ENCODE results near the gene DLX6. TPM values are rescaled to one million over a fixed set of nuclear protein-coding genes. Genes with fewer than 3 reads are reported as not detected.

The DLX6 gene
- total RNA-seq, 4 donors from 2014 or later: not detected

- ATAC-seq (no peak), DNase-seq (no peak)
- intact Hi-C loops (cut with DNase I; ENCODE audit: low total_unique reads) (no loop called here), in situ Hi-C loops (cut with MboI; ENCODE audit: low sequenced_read_pairs in 4 of 4) (no loop called here)
- TF ChIP-seq CTCF (IDR thresholded peaks at IDR 0.05 in 4 of 5, conservative IDR thresholded peaks at IDR 0.05 in 1 of 5) (no peak), POLR2A (IDR thresholded peaks at IDR 0.05) (no peak)
- Histone ChIP-seq H3K4me3 (no peak overlapping the region), H3K36me3 (no peaks in the 10 kb centered on the region), H3K27ac (no peak overlapping the region), H3K4me1 (no peaks in the 10 kb centered on the region), H3K27me3 (peaks cover 43 to 85% (median 79%) of the 10 kb centered on the region in 3 donors), H3K9me3 (no peaks in the 10 kb centered on the region)
These were observed 17.6 kb upstream of the DLX6 start for GRCh38 chr7:96987719-96988118.

GRCh38 chr7:96989241-96989858 is 16.0 kb upstream of the DLX6 start:
- ATAC-seq: no peak
- no peak overlapping the region for H3K27ac ChIP-seq
- intact Hi-C loops (cut with DNase I; ENCODE audit: low total_unique reads): no loop called here

GRCh38 chr7:96989859-96990317 is 15.5 kb upstream of the DLX6 start:
- in situ Hi-C loops (cut with MboI; ENCODE audit: low sequenced_read_pairs in 4 of 4): no loop called here
- no peaks in the 10 kb centered on the region for H3K36me3 ChIP-seq
- DNase-seq: no peak
- no peak for TF ChIP-seq CTCF (IDR thresholded peaks at IDR 0.05 in 4 of 5, conservative IDR thresholded peaks at IDR 0.05 in 1 of 5)
- TF ChIP-seq POLR2A (IDR thresholded peaks at IDR 0.05): no peak
- H3K9me3 ChIP-seq: no peaks in the 10 kb centered on the region
- intact Hi-C loops (cut with DNase I; ENCODE audit: low total_unique reads): no loop called here
- no peak for ATAC-seq
- no peak overlapping the region for H3K27ac ChIP-seq
- no peaks in the 10 kb centered on the region for H3K4me1 ChIP-seq
- no peak overlapping the region for H3K4me3 ChIP-seq
- peaks cover 63 to 98% (median 97%) of the 10 kb centered on the region in 3 donors for H3K27me3 ChIP-seq

More at GRCh38 chr7:96989241-96989858, 16.0 kb upstream of the DLX6 start:
- TF ChIP-seq POLR2A (IDR thresholded peaks at IDR 0.05) (no peak), CTCF (IDR thresholded peaks at IDR 0.05 in 4 of 5, conservative IDR thresholded peaks at IDR 0.05 in 1 of 5) (no peak)
- Histone ChIP-seq H3K4me1 (no peaks in the 10 kb centered on the region), H3K27me3 (peaks cover 59 to 97% (median 95%) of the 10 kb centered on the region in 3 donors), H3K36me3 (no peaks in the 10 kb centered on the region), H3K9me3 (no peaks in the 10 kb centered on the region), H3K4me3 (no peak overlapping the region)
- in situ Hi-C loops (cut with MboI; ENCODE audit: low sequenced_read_pairs in 4 of 4): no loop called here
- DNase-seq: no peak

- Histone ChIP-seq H3K27ac (no peak overlapping the region), H3K36me3 (no peaks in the 10 kb centered on the region), H3K4me1 (no peaks in the 10 kb centered on the region), H3K9me3 (no peaks in the 10 kb centered on the region), H3K4me3 (no peak overlapping the region), H3K27me3 (peaks cover 78 to 100% (median 95%) of the 10 kb centered on the region in 3 donors)
- no peak for TF ChIP-seq POLR2A (IDR thresholded peaks at IDR 0.05)
- no peak for TF ChIP-seq CTCF (IDR thresholded peaks at IDR 0.05 in 4 of 5, conservative IDR thresholded peaks at IDR 0.05 in 1 of 5)
- in situ Hi-C loops (cut with MboI; ENCODE audit: low sequenced_read_pairs in 4 of 4): no loop called here
- no peak for DNase-seq
- no peak for ATAC-seq
- intact Hi-C loops (cut with DNase I; ENCODE audit: low total_unique reads): no loop called here
These were observed 13.7 kb upstream of the DLX6 start for GRCh38 chr7:96991546-96992191.
